Sigmoid colon (tissue), 3 donors: Measurements from ENCODE around the gene HIGD1B.

Experiments used
- CTCF ChIP-seq, 4 experiments: fragments of 450-650 bp in 3 of 4; fragments of 200-600 bp in 1 of 4; IDR thresholded peaks; one replicate each; pipeline ENCODE4 v1.5.1; 2016 to 2019; ENCODE audit warnings: antibody characterized with exemption in 4 of 4, mild to moderate bottlenecking in 3 of 4, moderate library complexity in 2 of 4
- POLR2A ChIP-seq, 2 donors: fragments of 450-650 bp; IDR thresholded peaks; one replicate each; pipeline ENCODE4 v1.6.1; 2016; ENCODE audit warnings: antibody characterized with exemption in 2 of 2, mild to moderate bottlenecking in 2 of 2, moderate library complexity in 2 of 2

- no peak for TF ChIP-seq CTCF (IDR thresholded peaks at IDR 0.05)
- no peak for TF ChIP-seq POLR2A (IDR thresholded peaks at IDR 0.05)
Observed at GRCh38 chr17:44846206-44846605, 1.5 kb upstream of the HIGD1B start.
